Measurements from ENCODE around the gene ZNF277. TPM values are rescaled to one million over a fixed set of nuclear protein-coding genes. Genes with fewer than 3 reads are reported as not detected.

Gene ZNF277
- total RNA-seq, 1 experiment from 2014 or later: 19.9 TPM

GRCh38 chr7:112283382-112283910 lies 77.0 kb downstream of the ZNF277 start:
- H3K9me3 Mint-ChIP-seq (ENCODE audit: unreplicated experiment): no peaks in the 10 kb centered on the region
- CTCF ChIA-PET: interaction anchor here (0.6 kb wide), 1 partner anchor 27 kb away, joined by 3 read pairs; no protein-coding TSS in a partner anchor
- H3K27ac Mint-ChIP-seq (ENCODE audit: low read depth, unreplicated experiment): no peak overlapping the region
- no peak for DNase-seq (ENCODE audit: unreplicated experiment)
- POLR2A ChIA-PET: interaction anchor here (0.6 kb wide), 1 partner anchor 8 kb away, joined by 3 read pairs; no protein-coding TSS in a partner anchor
- H3K36me3 Mint-ChIP-seq (ENCODE audit: insufficient read depth, unreplicated experiment): no peaks in the 10 kb centered on the region
- no peak for TF ChIP-seq CTCF (IDR thresholded peaks at IDR 0.05; ENCODE audit: unreplicated experiment)
- H3K4me3 Mint-ChIP-seq (ENCODE audit: unreplicated experiment): no peak overlapping the region
- intact Hi-C loops (cut with micrococcal nuclease): no loop called here
- H3K4me1 Mint-ChIP-seq (ENCODE audit: insufficient read depth, unreplicated experiment): no peaks in the 10 kb centered on the region
- no TSS peak for BruUV-seq (replicated peaks)
- no peaks in the 10 kb centered on the region for H3K27me3 Mint-ChIP-seq (ENCODE audit: insufficient read depth, unreplicated experiment)

GRCh38 chr7:112286250-112287086 lies 80.0 kb downstream of the ZNF277 start:
- CTCF ChIA-PET: no interaction called here
- Mint-ChIP-seq H3K4me3 (ENCODE audit: unreplicated experiment) (no peak overlapping the region), H3K9me3 (ENCODE audit: unreplicated experiment) (no peaks in the 10 kb centered on the region), H3K4me1 (ENCODE audit: insufficient read depth, unreplicated experiment) (no peaks in the 10 kb centered on the region), H3K27ac (ENCODE audit: low read depth, unreplicated experiment) (no peak overlapping the region), H3K36me3 (ENCODE audit: insufficient read depth, unreplicated experiment) (peaks cover 6% of the 10 kb centered on the region), H3K27me3 (ENCODE audit: insufficient read depth, unreplicated experiment) (no peaks in the 10 kb centered on the region)
- no peak for TF ChIP-seq CTCF (IDR thresholded peaks at IDR 0.05; ENCODE audit: unreplicated experiment)
- no peak for DNase-seq (ENCODE audit: unreplicated experiment)
- BruUV-seq (replicated peaks): no TSS peak
- intact Hi-C loops (cut with micrococcal nuclease): no loop called here
- POLR2A ChIA-PET: interaction anchor here (0.6 to 1.4 kb wide), 3 partner anchors 11 to 32 kb away, joined by 3 to 5 read pairs (median 3); no protein-coding TSS in a partner anchor

- Mint-ChIP-seq H3K27ac (ENCODE audit: low read depth, unreplicated experiment) (no peak overlapping the region), H3K4me1 (ENCODE audit: insufficient read depth, unreplicated experiment) (no peaks in the 10 kb centered on the region), H3K36me3 (ENCODE audit: insufficient read depth, unreplicated experiment) (peaks cover 6% of the 10 kb centered on the region), H3K4me3 (ENCODE audit: unreplicated experiment) (no peak overlapping the region), H3K9me3 (ENCODE audit: unreplicated experiment) (no peaks in the 10 kb centered on the region), H3K27me3 (ENCODE audit: insufficient read depth, unreplicated experiment) (no peaks in the 10 kb centered on the region)
- CTCF ChIA-PET: interaction anchor here (0.6 kb wide), 1 partner anchor 1134 kb away, joined by 3 read pairs; no protein-coding TSS in a partner anchor
- intact Hi-C loops (cut with micrococcal nuclease): no loop called here
- no TSS peak for BruUV-seq (replicated peaks)
- no peak for DNase-seq (ENCODE audit: unreplicated experiment)
- POLR2A ChIA-PET: no interaction called here
- no peak for TF ChIP-seq CTCF (IDR thresholded peaks at IDR 0.05; ENCODE audit: unreplicated experiment)
These were observed 81.8 kb downstream of the ZNF277 start for GRCh38 chr7:112288301-112288700.

GRCh38 chr7:112290065-112290464 lies 83.6 kb downstream of the ZNF277 start:
- Mint-ChIP-seq H3K27ac (ENCODE audit: low read depth, unreplicated experiment) (no peak overlapping the region), H3K36me3 (ENCODE audit: insufficient read depth, unreplicated experiment) (peaks cover 6% of the 10 kb centered on the region), H3K9me3 (ENCODE audit: unreplicated experiment) (no peaks in the 10 kb centered on the region), H3K4me1 (ENCODE audit: insufficient read depth, unreplicated experiment) (no peaks in the 10 kb centered on the region), H3K27me3 (ENCODE audit: insufficient read depth, unreplicated experiment) (no peaks in the 10 kb centered on the region), H3K4me3 (ENCODE audit: unreplicated experiment) (no peak overlapping the region)
- TF ChIP-seq CTCF (IDR thresholded peaks at IDR 0.05; ENCODE audit: unreplicated experiment): no peak
- no peak for DNase-seq (ENCODE audit: unreplicated experiment)
- intact Hi-C loops (cut with micrococcal nuclease): no loop called here
- ChIA-PET POLR2A (no interaction called here), CTCF (interaction anchor here (0.6 kb wide), 1 partner anchor 184 kb away, joined by 3 read pairs; no protein-coding TSS in a partner anchor)
- BruUV-seq (replicated peaks): no TSS peak

Measured in MCF 10A (cell line).